Activated naive CD4-positive, alpha-beta T cell treated with anti-CD3 and anti-CD28 coated beads for 36 hours (primary cell): ENCODE measurements around the gene GREB1L. TPM values are rescaled to one million over a fixed set of nuclear protein-coding genes. Genes with fewer than 3 reads are reported as not detected.

ENCODE experiments used
- CTCF ChIA-PET: fragments of 350-600 bp; sonication (Branson Sonifier 250); formaldehyde crosslinking; loops from one replicate; lab custom pipeline; 2021; ENCODE audit warnings: antibody characterized with exemption; lab: Charles Lee
- DNase-seq: peaks from one replicate; pipeline ENCODE4 v3.0.0-alpha.2; 2020
- H3K27ac Mint-ChIP-seq: one replicate; pipeline ENCODE4 v1.8.0; 2021; ENCODE audit warnings: mild to moderate bottlenecking, mixed read lengths
- H3K27me3 Mint-ChIP-seq: one replicate; pipeline ENCODE4 v1.8.0; 2021; ENCODE audit warnings: low read depth, mixed read lengths
- H3K36me3 Mint-ChIP-seq: one replicate; pipeline ENCODE4 v1.8.0; 2021; ENCODE audit warnings: low read depth, mixed read lengths
- H3K4me1 Mint-ChIP-seq: one replicate; pipeline ENCODE4 v1.8.0; 2021; ENCODE audit warnings: low read depth, mixed read lengths
- H3K4me3 Mint-ChIP-seq: one replicate; pipeline ENCODE4 v1.8.0; 2021; ENCODE audit warnings: mild to moderate bottlenecking, moderate library complexity, mixed read lengths
- H3K9me3 Mint-ChIP-seq: one replicate; pipeline ENCODE4 v1.8.0; 2021; ENCODE audit warnings: mixed read lengths
- intact Hi-C: fragments of 100-400 bp; cut with micrococcal nuclease; formaldehyde crosslinking; loops from one replicate; pipeline ENCODE4 v1.15.1; 2023
- total RNA-seq, 2 experiments: library from RNA; stranded (reverse); gene quantifications; one replicate each; pipeline ENCODE4 v1.2.3, GENCODE V29; 2021

GREB1L gene
- total RNA-seq, 2 experiments from 2014 or later, result not detected

GRCh38 chr18:21513741-21514140 lies 271.7 kb downstream of the GREB1L start:
- DNase-seq, result no peak
- no peak overlapping the region for H3K4me3 Mint-ChIP-seq
- intact Hi-C loops, result no loop called here
- H3K27me3 Mint-ChIP-seq, result no peaks in the 10 kb centered on the region
- H3K4me1 Mint-ChIP-seq, result no peaks in the 10 kb centered on the region
- CTCF ChIA-PET, result interaction anchor here (0.5 kb wide), 1 partner anchor 88 kb away, joined by 3 read pairs; no protein-coding TSS in a partner anchor
- H3K9me3 Mint-ChIP-seq, result peaks cover 3% of the 10 kb centered on the region
- H3K36me3 Mint-ChIP-seq, result peaks cover 37% of the 10 kb centered on the region
- no peak overlapping the region for H3K27ac Mint-ChIP-seq

- intact Hi-C loops, result no loop called here
- no peak for DNase-seq
- no peaks in the 10 kb centered on the region for H3K27me3 Mint-ChIP-seq
- CTCF ChIA-PET, result no interaction called here
- H3K36me3 Mint-ChIP-seq, result peaks cover 28% of the 10 kb centered on the region
- no peak overlapping the region for H3K4me3 Mint-ChIP-seq
- H3K4me1 Mint-ChIP-seq, result no peaks in the 10 kb centered on the region
- H3K9me3 Mint-ChIP-seq, result no peaks in the 10 kb centered on the region
- no peak overlapping the region for H3K27ac Mint-ChIP-seq
Observed at GRCh38 chr18:21522530-21522929, 280.5 kb downstream of the GREB1L start.

GRCh38 chr18:21525916-21526315 lies 283.9 kb downstream of the GREB1L start:
- DNase-seq, result no peak
- Mint-ChIP-seq H3K4me3 (no peak overlapping the region), H3K4me1 (no peaks in the 10 kb centered on the region), H3K27ac (no peak overlapping the region), H3K36me3 (peaks cover 22% of the 10 kb centered on the region), H3K9me3 (no peaks in the 10 kb centered on the region), H3K27me3 (no peaks in the 10 kb centered on the region)
- intact Hi-C loops, result no loop called here
- CTCF ChIA-PET, result no interaction called here

GRCh38 chr18:21526463-21526862 lies 284.4 kb downstream of the GREB1L start:
- no peaks in the 10 kb centered on the region for H3K9me3 Mint-ChIP-seq
- intact Hi-C loops, result no loop called here
- H3K27ac Mint-ChIP-seq, result no peak overlapping the region
- DNase-seq, result no peak
- H3K4me3 Mint-ChIP-seq, result no peak overlapping the region
- no peaks in the 10 kb centered on the region for H3K27me3 Mint-ChIP-seq
- CTCF ChIA-PET, result no interaction called here
- peaks cover 22% of the 10 kb centered on the region for H3K36me3 Mint-ChIP-seq
- H3K4me1 Mint-ChIP-seq, result no peaks in the 10 kb centered on the region

- DNase-seq, result no peak
- no peaks in the 10 kb centered on the region for H3K27me3 Mint-ChIP-seq
- CTCF ChIA-PET, result interaction anchor here (0.6 kb wide), 1 partner anchor 49 kb away, joined by 5 read pairs; no protein-coding TSS in a partner anchor
- no peak overlapping the region for H3K4me3 Mint-ChIP-seq
- no peaks in the 10 kb centered on the region for H3K9me3 Mint-ChIP-seq
- H3K36me3 Mint-ChIP-seq, result peaks cover 25% of the 10 kb centered on the region
- no peaks in the 10 kb centered on the region for H3K4me1 Mint-ChIP-seq
- H3K27ac Mint-ChIP-seq, result no peak overlapping the region
- intact Hi-C loops, result no loop called here
Observed at GRCh38 chr18:21534327-21534726, 292.3 kb downstream of the GREB1L start.

GRCh38 chr18:21538230-21538629 lies 296.2 kb downstream of the GREB1L start:
- H3K36me3 Mint-ChIP-seq, result peaks cover 16% of the 10 kb centered on the region
- H3K4me1 Mint-ChIP-seq, result peaks cover 2% of the 10 kb centered on the region
- no peaks in the 10 kb centered on the region for H3K9me3 Mint-ChIP-seq
- no peak overlapping the region for H3K4me3 Mint-ChIP-seq
- DNase-seq, result no peak
- no peak overlapping the region for H3K27ac Mint-ChIP-seq
- CTCF ChIA-PET, result interaction anchor here (0.6 kb wide), 1 partner anchor 124 kb away, joined by 3 read pairs; no protein-coding TSS in a partner anchor
- intact Hi-C loops, result no loop called here
- no peaks in the 10 kb centered on the region for H3K27me3 Mint-ChIP-seq

GRCh38 chr18:21546423-21546822 lies 304.4 kb downstream of the GREB1L start:
- peaks cover 2% of the 10 kb centered on the region for H3K4me1 Mint-ChIP-seq
- H3K27ac Mint-ChIP-seq, result no peak overlapping the region
- no peak for DNase-seq
- H3K4me3 Mint-ChIP-seq, result no peak overlapping the region
- CTCF ChIA-PET, result interaction anchor here (0.7 kb wide), 1 partner anchor 452 kb away, joined by 3 read pairs; no protein-coding TSS in a partner anchor
- peaks cover 22% of the 10 kb centered on the region for H3K36me3 Mint-ChIP-seq
- H3K27me3 Mint-ChIP-seq, result no peaks in the 10 kb centered on the region
- no peaks in the 10 kb centered on the region for H3K9me3 Mint-ChIP-seq
- intact Hi-C loops, result no loop called here

- Mint-ChIP-seq H3K4me3 (no peak overlapping the region), H3K4me1 (peaks cover 8% of the 10 kb centered on the region), H3K9me3 (peaks cover 2% of the 10 kb centered on the region), H3K36me3 (peaks cover 32% of the 10 kb centered on the region), H3K27me3 (no peaks in the 10 kb centered on the region), H3K27ac (no peak overlapping the region)
- intact Hi-C loops, result no loop called here
- CTCF ChIA-PET, result interaction anchor here (0.6 to 0.8 kb wide), 2 partner anchors 18 to 52 kb away, joined by 3 read pairs; partner anchors contain the start of gene ESCO1
- DNase-seq, result no peak
Observed at GRCh38 chr18:21548647-21549046, 306.6 kb downstream of the GREB1L start.

- peaks cover 9% of the 10 kb centered on the region for H3K4me1 Mint-ChIP-seq
- no peak overlapping the region for H3K27ac Mint-ChIP-seq
- CTCF ChIA-PET, result no interaction called here
- peaks cover 28% of the 10 kb centered on the region for H3K36me3 Mint-ChIP-seq
- no peaks in the 10 kb centered on the region for H3K27me3 Mint-ChIP-seq
- no peak overlapping the region for H3K4me3 Mint-ChIP-seq
- intact Hi-C loops, result no loop called here
- no peak for DNase-seq
- peaks cover 2% of the 10 kb centered on the region for H3K9me3 Mint-ChIP-seq
Observed at GRCh38 chr18:21550510-21550970, 308.5 kb downstream of the GREB1L start.

GRCh38 chr18:21557607-21558253 lies 315.7 kb downstream of the GREB1L start:
- no peaks in the 10 kb centered on the region for H3K9me3 Mint-ChIP-seq
- H3K4me1 Mint-ChIP-seq, result peaks cover 2% of the 10 kb centered on the region
- H3K27me3 Mint-ChIP-seq, result no peaks in the 10 kb centered on the region
- H3K4me3 Mint-ChIP-seq, result no peak overlapping the region
- CTCF ChIA-PET, result no interaction called here
- no peak for DNase-seq
- peaks cover 12% of the 10 kb centered on the region for H3K36me3 Mint-ChIP-seq
- intact Hi-C loops, result no loop called here
- H3K27ac Mint-ChIP-seq, result no peak overlapping the region

GRCh38 chr18:21559195-21559594 lies 317.2 kb downstream of the GREB1L start:
- Mint-ChIP-seq H3K9me3 (no peaks in the 10 kb centered on the region), H3K4me3 (no peak overlapping the region), H3K27me3 (no peaks in the 10 kb centered on the region), H3K4me1 (no peaks in the 10 kb centered on the region), H3K36me3 (peaks cover 12% of the 10 kb centered on the region), H3K27ac (no peak overlapping the region)
- CTCF ChIA-PET, result interaction anchor here (0.7 kb wide), 1 partner anchor 257 kb away, joined by 3 read pairs; no protein-coding TSS in a partner anchor
- intact Hi-C loops, result no loop called here
- no peak for DNase-seq

- no peak overlapping the region for H3K4me3 Mint-ChIP-seq
- no peak for DNase-seq
- peaks cover 36% of the 10 kb centered on the region for H3K36me3 Mint-ChIP-seq
- H3K9me3 Mint-ChIP-seq, result no peaks in the 10 kb centered on the region
- intact Hi-C loops, result no loop called here
- CTCF ChIA-PET, result no interaction called here
- peaks cover 5% of the 10 kb centered on the region for H3K4me1 Mint-ChIP-seq
- peak overlapping the region; percentile 30 for H3K27ac Mint-ChIP-seq
- H3K27me3 Mint-ChIP-seq, result no peaks in the 10 kb centered on the region
Observed at GRCh38 chr18:21571772-21572171, 329.7 kb downstream of the GREB1L start.
